Fibroblast of lung (primary cell): ENCODE measurements around the gene HOXA7. TPM values are rescaled to one million over a fixed set of nuclear protein-coding genes. Genes with fewer than 3 reads are reported as not detected.

Experiments
- DNase-seq, 2 donors: peaks; one replicate each; pipeline versions ENCODE4 v3.0.0 to v3.0.0-alpha.2; 2010; ENCODE audit warnings: low read depth in 2 of 2
- H2AFZ ChIP-seq: 2 replicates; pipeline ENCODE4 v1.5.1; 2012; ENCODE audit warnings: low read length, control low read depth, inconsistent platforms
- H3K27ac ChIP-seq: 2 replicates; pipeline ENCODE4 v1.5.1; 2011; ENCODE audit warnings: low read length, control low read depth; ENCODE audit not compliant: insufficient read depth
- H3K27me3 ChIP-seq: 2 replicates; pipeline ENCODE4 v1.5.1; 2011; ENCODE audit warnings: mild to moderate bottlenecking, low read length; ENCODE audit not compliant: control insufficient read depth, insufficient read depth
- H3K36me3 ChIP-seq: 2 replicates; pipeline ENCODE4 v1.5.1; 2011; ENCODE audit warnings: low read length; ENCODE audit not compliant: control insufficient read depth, insufficient read depth
- H3K4me1 ChIP-seq: 2 replicates; pipeline ENCODE4 v1.5.1; 2011; ENCODE audit warnings: low read length; ENCODE audit not compliant: control insufficient read depth, insufficient read depth; ENCODE audit errors: extremely low read depth
- H3K4me2 ChIP-seq: 2 replicates; pipeline ENCODE4 v1.5.1; 2011; ENCODE audit warnings: low read length, control low read depth; ENCODE audit not compliant: insufficient read depth; ENCODE audit errors: extremely low read depth
- H3K4me3 ChIP-seq, 4 experiments: fragments of 200-600 bp in 1 of 4; sonication (generic) in 1 of 4; replicated peaks in 1 of 4; 2 replicates each; pipeline ENCODE4 v1.5.1; 2011 to 2016; ENCODE audit warnings: low read length in 4 of 4, low read depth in 3 of 4, mild to moderate bottlenecking in 3 of 4, control low read depth in 2 of 4, inconsistent platforms in 1 of 4, mixed read lengths in 1 of 4; ENCODE audit not compliant: insufficient read depth in 1 of 4; ENCODE audit errors: control extremely low read depth in 1 of 4
- H3K79me2 ChIP-seq: 2 replicates; pipeline ENCODE4 v1.5.1; 2012; ENCODE audit warnings: mild to moderate bottlenecking, low read length, inconsistent platforms; ENCODE audit not compliant: control insufficient read depth, insufficient read depth
- H3K9ac ChIP-seq: 2 replicates; pipeline ENCODE4 v1.5.1; 2011; ENCODE audit warnings: mild to moderate bottlenecking, low read length, control low read depth; ENCODE audit not compliant: insufficient read depth
- H3K9me3 ChIP-seq: 2 replicates; pipeline ENCODE4 v1.5.1; 2012; ENCODE audit warnings: low read depth, low read length; ENCODE audit not compliant: control insufficient read depth, insufficient read depth
- H4K20me1 ChIP-seq: 2 replicates; pipeline ENCODE4 v1.5.1; 2011; ENCODE audit warnings: low read length; ENCODE audit not compliant: control insufficient read depth, insufficient read depth; ENCODE audit errors: extremely low read depth
- CTCF ChIP-seq, 2 donors: IDR thresholded peaks in 1 of 2; conservative IDR thresholded peaks in 1 of 2; 1 replicate in 1 of 2; 2 replicates in 1 of 2; pipeline ENCODE4 v1.5.1; 2011 to 2012; ENCODE audit warnings: low read length in 2 of 2, control low read depth in 1 of 2, inconsistent platforms in 1 of 2, low read depth in 1 of 2, mild to moderate bottlenecking in 1 of 2
- EZH2 ChIP-seq: IDR thresholded peaks from 2 replicates; pipeline ENCODE4 v1.5.1; 2012; ENCODE audit warnings: low read length, control low read depth, mild to moderate bottlenecking; ENCODE audit errors: missing control alignments
- polyA plus RNA-seq, 2 donors: library from polyadenylated mRNA; depleted of rRNA in 1 of 2; stranded (reverse) in 1 of 2; unstranded in 1 of 2; fragments of >200 nt; gene quantifications; 2 replicates each; pipeline ENCODE4 v1.2.1, GENCODE V29; 2011 to 2012; ENCODE audit warnings: missing spikeins in 1 of 2
- total RNA-seq: library from RNA; depleted of rRNA; stranded (reverse); fragments of >200 nt; gene quantifications from 2 replicates; pipeline ENCODE4 v1.2.1, GENCODE V29; 2014

HOXA7 gene
- total and polyA plus RNA-seq, 2 donors (not counting 1 experiment from before 2014, with no cell fraction given) = 1.2 to 5.3 TPM

GRCh38 chr7:27138472-27138871 is 18.0 kb downstream of the HOXA7 start:
- Histone ChIP-seq H3K36me3 (peaks cover 2% of the 10 kb centered on the region), H3K27me3 (no peaks in the 10 kb centered on the region), H4K20me1 (no peaks in the 10 kb centered on the region), H3K4me1 (peaks cover 34% of the 10 kb centered on the region), H3K79me2 (peaks cover 70% of the 10 kb centered on the region), H3K9me3 (no peaks in the 10 kb centered on the region), H3K4me3 (peak overlapping the region in 3 of 4 experiments; percentile 2 to 99 (median 57)), H2AFZ (no peak overlapping the region), H3K4me2 (peak overlapping the region; percentile 99), H3K27ac (peak overlapping the region; percentile 98), H3K9ac (no peak overlapping the region)
- DNase-seq = no peak
- TF ChIP-seq CTCF (conservative IDR thresholded peaks at IDR 0.05 in 1 of 2, IDR thresholded peaks at IDR 0.05 in 1 of 2; ENCODE audit: low read depth in 1 of 2, low read length in 2 of 2) (no peak), EZH2 (no peak)

- Histone ChIP-seq H3K9me3 (no peaks in the 10 kb centered on the region), H2AFZ (no peak overlapping the region), H3K79me2 (peaks cover 69% of the 10 kb centered on the region), H3K27ac (peak overlapping the region; percentile 98), H3K36me3 (peaks cover 2% of the 10 kb centered on the region), H3K4me1 (peaks cover 36% of the 10 kb centered on the region), H3K4me2 (peak overlapping the region; percentile 99), H3K4me3 (peak overlapping the region in 3 of 4 experiments; percentile 2 to 99 (median 57)), H3K9ac (no peak overlapping the region), H4K20me1 (no peaks in the 10 kb centered on the region), H3K27me3 (no peaks in the 10 kb centered on the region)
- no peak for TF ChIP-seq CTCF (conservative IDR thresholded peaks at IDR 0.05 in 1 of 2, IDR thresholded peaks at IDR 0.05 in 1 of 2; ENCODE audit: low read depth in 1 of 2, low read length in 2 of 2)
- TF ChIP-seq EZH2 = no peak
- peak in 1 of 2 donors; percentile 73 for DNase-seq
Measured at GRCh38 chr7:27137640-27138315, 18.7 kb downstream of the HOXA7 start.

- H3K4me2 ChIP-seq = no peak overlapping the region
- peak; percentile 95 to 98 for DNase-seq
- H3K27me3 ChIP-seq = no peaks in the 10 kb centered on the region
- no peaks in the 10 kb centered on the region for H3K9me3 ChIP-seq
- no peak overlapping the region for H3K9ac ChIP-seq
- no peak overlapping the region for H3K4me3 ChIP-seq
- H3K79me2 ChIP-seq = peaks cover 41% of the 10 kb centered on the region
- H3K27ac ChIP-seq = peak overlapping the region; percentile 9
- no peaks in the 10 kb centered on the region for H3K36me3 ChIP-seq
- H2AFZ ChIP-seq = no peak overlapping the region
- H4K20me1 ChIP-seq = no peaks in the 10 kb centered on the region
- peaks cover 31% of the 10 kb centered on the region for H3K4me1 ChIP-seq
- TF ChIP-seq EZH2 (no peak), CTCF (conservative IDR thresholded peaks at IDR 0.05 in 1 of 2, IDR thresholded peaks at IDR 0.05 in 1 of 2; ENCODE audit: low read depth in 1 of 2, low read length in 2 of 2) (no peak)
Measured at GRCh38 chr7:27134392-27134791, 22.1 kb downstream of the HOXA7 start.
